NOMO-1 treated with dmso at 0.1 percent for 144 hours (cell line): ENCODE data around the gene ORC4.
A peak's percentile ranks its signal among the peaks of the same experiment; 100 is the strongest.
"Not testable (repeated sequence)": the region's sequence is repeated elsewhere in the genome, so short reads cannot be mapped to it uniquely, and the experiment has no call there.

ENCODE experiments used
- DNase-seq: peaks from one replicate; lab custom pipeline; 2025; ENCODE audit not compliant: unreplicated experiment; lab: John Stamatoyannopoulos, UW

The ORC4 gene

DNA sequence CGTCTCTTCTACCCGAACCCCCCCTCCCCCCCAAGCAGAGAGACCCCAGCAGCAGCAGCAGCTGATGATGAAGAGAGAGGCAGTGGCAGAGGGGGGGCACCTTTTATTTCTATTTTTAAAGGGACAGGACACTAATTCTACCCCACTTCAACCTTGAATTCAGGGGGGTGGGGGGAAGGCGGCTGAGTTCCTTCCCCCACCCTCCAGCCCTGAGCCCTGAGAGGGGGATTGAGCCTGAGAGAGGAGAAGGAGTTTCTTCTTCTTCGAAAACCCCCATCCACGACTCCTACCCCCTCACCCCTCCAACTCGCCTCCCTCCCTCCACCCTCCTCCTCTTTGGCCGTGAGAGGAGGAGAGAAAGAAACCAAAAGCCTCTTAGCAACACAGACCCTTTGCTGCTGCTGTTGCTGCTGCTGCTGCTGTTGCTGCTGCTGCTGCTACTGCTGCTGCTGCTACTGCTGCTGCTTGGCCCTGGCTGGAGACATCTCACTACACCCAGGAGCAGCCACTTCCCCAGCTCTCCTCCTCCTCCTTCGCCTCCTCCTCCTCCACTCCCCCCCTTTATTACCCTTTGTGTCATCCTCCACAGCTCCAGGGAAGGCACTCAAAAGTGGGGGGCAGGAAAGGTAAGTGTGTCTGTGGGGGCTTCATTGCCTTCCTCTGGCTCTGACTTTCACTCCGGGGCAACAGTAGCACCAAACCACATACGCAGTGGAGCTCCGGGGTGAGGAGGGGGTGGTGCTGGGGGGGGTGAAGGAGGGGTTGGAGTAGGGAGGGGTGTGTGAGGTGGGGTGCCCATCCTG, 723 bp upstream of the ORC4 start, which contains the start of gene MBD5:
Gene MBD5 (plus strand): TSS at position 33 of the 803 bp plus-strand sequence.
- DNase-seq: peak; percentile 12

DNA sequence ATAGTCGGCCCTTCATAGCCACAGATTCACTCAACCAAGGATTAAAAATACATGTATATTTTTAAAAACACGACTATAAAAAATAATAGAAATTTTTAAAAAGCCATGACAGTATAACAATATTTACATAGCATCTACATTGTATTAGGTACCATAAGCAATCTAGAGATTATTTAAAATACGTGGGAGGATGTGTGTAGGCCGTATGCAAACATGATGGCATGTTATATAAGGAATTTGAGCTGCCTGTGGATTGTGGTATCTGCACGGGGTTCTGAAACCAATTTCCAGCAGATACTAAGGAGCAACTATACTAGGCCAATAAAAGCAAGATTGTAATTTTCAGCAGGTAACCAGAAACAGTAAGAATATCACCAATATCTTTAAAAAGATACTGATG, 5.9 kb downstream of the ORC4 start:
- DNase-seq: no peak

DNA sequence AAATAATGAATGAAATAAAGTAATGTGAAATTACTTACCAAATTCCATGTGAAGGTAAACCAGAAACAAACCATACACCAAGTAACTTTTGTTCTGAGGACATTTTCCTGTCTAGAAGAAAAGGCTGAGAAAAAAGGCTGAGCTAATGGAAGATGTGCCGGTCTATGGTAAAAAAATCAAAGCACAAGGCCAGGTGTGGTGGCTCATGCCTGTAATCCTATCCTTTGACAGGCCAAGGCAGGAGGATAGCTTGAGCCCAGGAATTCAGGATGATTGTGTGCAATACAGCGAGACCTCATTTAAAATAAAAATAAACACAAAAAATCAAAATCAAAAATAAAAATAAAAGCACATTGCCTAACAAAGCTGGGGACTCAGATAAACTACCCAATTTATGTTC, 6.7 kb downstream of the ORC4 start:
- DNase-seq: no peak

DNA sequence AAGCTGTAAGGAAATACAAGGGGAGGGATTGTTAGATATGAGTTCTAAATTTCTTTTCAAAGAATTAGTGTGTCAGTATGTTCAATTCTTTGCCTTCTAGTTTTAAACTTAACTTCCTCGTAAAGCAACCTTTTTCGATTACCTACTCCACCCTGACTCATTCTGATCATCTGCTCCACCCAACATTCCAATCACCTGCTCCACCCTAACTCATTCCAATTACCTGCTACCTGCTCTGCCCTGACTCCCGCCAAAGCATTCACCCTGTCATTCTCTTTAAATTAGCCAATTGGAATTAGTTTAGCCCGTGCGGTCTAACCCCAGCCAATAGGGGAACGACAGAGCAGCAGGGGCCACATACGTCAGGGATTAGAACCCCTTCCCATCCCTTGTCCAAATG, 12.1 kb downstream of the ORC4 start:
- not testable (repeated sequence) for DNase-seq

DNA sequence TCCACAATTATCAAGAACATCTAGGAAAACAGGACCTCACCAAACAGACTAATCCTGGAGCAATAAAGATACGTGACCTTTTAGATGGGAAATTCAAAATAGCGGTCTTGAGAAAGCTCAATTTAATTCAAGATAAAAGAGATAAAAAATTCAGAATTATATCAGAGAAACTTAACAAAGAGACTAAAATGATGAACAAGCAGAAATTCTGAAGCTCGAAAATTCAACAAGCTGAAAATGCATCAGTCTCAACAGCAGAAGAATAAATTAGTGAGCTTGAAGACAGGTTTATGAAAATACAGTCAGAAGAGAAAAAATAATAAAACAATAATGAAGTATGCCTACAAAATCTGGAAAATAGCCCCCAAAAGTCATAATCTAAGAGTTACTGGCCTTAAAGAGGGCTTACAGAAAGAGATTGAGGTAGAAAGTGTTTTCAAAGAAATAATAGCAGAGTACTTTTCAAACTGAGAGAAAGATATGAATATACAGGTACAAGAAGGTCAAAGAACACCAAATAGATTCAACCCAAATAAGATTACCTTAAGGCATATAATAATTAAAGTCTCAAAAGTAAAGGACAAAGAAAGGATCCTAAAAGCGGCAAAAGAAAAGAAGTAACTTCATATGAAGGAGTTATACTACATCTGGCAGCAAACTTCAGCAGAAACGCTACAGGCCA, 13.2 kb downstream of the ORC4 start:
- DNase-seq: no peak

DNA sequence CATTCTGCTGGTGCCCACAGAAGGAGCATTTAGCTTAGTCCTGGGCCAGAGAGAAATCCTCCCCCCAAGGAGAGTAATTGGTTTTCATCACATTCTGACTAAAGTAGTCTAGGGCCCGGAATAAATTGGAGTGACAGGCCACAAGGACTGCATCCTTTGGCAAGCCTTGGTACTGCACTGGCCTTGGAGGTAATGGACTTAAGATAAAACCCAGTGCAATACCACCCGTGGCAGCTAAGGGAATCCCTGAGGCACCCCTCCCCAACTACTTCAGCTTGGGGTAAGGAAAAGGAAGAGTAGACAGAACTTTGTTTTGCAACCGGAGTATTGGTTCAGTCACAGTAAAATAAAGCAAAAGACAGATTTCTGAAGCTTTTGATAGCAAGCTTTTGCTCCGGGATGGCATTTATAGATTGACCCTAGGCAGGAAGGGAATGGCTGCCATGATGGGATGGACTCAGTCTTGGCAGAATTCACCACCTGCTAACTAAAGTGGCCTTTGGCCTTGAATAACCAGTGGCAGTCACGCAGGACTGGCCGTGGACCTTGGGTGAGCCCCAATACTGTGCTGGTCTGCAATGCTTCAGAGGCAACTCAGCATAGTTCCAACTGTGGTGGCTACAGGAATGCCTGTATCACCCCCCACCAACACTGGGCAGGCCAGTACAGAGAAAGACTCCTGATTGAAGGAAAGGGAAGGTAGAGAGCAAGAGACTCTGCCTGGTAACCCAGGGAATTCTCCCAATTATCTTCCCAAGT, 14.1 kb downstream of the ORC4 start:
- no peak for DNase-seq

DNA sequence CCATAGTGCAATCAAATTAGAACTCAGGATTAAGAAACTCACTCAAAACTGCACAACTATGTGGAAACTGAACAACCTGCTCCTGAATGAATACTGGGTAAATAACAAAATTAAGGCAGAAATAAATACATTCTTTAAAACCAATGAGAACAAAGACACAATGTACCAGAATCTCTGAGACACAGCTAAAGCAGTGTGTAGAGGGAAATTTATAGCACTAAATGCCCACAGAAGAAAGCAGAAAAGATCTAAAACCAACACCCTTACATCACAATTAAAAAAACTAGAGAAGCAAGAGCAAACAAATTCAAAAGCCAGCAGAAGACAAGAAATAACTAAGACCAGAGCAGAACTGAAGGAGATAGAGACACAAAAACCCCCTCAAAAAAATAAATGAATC, 18.1 kb downstream of the ORC4 start:
- DNase-seq: not testable (repeated sequence)

DNA sequence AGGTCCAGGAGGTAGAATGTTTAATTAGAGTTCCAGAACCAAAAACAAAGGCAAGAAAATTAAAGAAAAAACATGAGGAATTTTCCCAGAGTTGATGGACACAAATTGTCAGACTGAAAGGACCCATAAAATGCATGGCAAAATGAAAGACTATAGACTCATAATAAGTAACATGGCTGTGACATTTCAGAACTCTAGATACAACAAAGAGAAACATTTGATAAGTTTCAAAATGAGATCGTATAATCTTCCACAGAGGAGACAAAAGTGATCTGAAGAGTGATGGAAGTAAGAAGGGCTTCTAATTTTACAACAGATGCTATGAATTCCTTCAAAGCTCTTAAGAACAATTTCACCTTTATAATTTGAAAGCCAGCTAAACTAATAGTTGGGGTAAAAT, 20.4 kb downstream of the ORC4 start:
- DNase-seq: no peak

DNA sequence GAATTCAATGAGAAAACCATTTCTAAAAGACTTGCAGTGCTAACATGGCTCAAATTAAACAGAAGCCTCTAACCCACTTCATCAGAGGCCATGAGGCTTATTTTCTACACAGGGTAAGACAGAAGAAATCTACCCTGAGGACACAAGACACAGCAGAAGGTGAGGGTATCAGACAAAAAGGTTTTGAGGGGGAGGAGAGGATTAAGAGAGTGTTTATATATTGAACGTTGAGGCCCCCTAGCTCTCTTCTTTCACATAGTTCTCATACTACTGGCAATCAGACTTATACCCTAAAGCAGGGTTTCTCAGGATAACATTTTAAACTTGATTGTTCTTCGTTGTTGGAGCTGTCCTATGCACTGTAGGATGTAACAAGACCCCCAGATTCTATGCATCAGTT, 21.4 kb downstream of the ORC4 start:
- DNase-seq: no peak

DNA sequence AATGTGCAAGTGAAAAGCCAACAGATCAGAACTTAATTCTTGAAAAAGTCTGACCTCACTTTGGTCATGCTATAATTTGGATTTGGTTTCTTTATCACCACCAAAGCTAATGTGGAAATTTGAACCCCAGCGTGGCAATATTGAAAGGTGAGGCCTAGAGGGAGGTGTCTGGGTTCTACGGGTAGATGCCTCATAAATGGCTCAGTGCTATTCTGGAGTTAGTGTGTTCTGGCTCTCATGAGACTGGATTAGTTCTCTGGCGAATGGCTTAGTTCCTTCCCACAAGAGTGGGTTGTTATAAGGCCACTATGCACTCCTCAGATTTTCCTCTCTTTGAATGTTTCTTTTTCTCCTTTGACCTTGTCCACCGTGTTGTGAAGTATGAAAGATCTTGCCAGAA, 22.3 kb downstream of the ORC4 start:
- DNase-seq: no peak

DNA sequence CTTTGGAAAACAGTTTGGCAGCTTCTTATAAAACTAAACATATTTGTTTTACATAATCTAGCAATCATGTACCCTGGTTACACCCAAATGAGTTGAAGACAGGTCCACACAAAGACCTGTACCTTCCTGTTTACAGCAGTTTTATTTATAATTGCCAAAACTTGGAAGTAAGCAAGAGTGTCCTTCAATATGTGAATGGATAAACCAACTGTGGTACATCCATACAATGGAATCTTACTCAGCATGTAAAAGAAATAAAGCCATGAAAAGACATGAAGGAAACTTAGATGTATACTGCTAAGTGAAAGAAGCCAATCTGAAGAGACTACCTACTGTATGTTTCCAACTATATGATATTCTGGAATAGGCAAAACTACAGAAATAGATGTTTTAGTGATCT, 23.7 kb downstream of the ORC4 start:
- DNase-seq: no peak

DNA sequence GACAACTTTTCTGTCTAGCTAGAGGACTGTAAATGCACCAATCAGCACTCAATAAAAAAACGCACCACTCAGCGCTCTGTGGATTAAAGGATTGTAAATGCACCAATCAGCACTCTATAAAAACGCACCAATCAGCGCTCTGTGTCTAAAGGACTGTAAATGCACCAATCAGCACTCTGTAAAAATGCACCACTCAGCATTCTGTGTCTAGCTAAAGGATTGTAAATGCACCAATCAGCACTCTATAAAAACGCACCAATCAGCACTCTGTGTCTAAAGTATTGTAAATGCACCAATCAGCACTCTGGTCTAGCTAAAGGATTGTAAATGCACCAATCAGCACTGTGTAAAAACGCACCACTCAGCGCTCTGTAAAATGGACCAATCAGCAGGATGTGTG, 25.6 kb downstream of the ORC4 start:
- DNase-seq: not testable (repeated sequence)

DNA sequence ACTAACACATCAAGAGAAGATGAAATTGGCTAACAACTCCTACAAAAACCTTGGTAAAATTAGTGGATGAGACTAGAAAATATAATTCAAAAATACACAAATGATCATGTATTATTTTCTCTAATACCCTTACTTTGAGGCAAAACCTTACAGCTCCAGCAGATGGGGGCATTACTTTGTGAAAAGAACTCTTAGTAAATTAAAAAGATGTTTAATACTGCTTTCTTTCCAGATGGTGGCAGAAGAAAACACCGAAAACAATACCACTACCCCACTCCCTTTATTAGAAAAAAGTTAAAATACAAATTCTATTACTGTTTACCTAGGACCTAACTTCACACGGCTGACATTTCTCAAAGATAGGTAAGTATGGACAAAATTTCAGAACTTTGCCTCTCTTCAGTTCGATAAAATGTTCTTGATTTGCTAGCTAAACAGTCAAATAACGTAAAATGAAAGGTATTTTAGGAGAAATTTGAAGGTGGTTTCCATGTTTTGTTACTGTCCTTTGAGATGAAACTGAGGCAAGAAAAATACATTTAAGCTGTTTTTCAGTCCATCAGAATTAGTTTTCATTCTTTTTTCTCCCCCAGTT, 30.6 kb downstream of the ORC4 start:
- DNase-seq: peak; percentile 8

DNA sequence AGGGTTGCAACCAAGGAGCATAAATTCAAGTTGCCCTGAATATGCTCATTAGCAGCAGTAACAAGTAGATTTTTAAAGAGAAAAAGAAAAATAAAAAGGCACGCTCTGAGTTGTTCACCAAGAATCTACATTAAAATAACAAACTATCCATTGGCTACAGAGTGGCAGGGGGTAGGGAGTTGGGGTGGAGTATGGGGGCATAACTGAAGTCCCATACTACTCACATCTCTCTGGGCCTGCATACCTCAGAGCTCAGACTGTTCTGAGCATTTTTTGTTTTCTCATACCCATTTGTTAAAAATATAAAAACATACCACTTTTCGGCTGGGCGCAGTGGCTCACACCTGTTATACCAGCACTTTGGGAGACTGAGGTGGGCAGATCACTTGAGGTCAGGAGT, 31.4 kb downstream of the ORC4 start:
- DNase-seq: no peak

DNA sequence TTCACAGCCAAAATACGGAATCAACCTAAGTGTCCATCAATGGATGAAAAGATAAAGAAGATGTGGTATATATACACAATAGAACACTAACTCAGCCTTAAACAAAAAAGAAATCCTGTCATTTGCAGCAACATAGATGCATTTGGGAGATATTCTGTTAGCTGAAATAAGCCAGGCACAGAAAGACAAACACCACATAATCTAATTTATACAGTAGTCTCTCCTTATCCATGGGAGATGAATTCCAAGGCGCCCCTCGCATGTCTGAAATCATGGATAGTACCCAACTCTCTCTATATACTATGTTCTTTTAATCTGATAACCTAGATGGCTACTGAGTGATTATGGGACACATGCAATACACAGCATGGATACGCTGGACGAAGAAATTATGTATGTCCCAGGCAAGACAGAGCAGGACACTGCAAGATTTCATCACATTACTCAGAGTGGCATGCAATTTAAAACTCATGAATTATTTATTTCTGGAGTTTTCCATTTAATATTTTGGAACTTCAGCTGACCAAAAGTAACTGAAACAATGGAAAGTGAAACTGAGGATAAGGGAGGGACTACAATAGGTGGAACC, 39.5 kb downstream of the ORC4 start:
- no peak for DNase-seq

DNA sequence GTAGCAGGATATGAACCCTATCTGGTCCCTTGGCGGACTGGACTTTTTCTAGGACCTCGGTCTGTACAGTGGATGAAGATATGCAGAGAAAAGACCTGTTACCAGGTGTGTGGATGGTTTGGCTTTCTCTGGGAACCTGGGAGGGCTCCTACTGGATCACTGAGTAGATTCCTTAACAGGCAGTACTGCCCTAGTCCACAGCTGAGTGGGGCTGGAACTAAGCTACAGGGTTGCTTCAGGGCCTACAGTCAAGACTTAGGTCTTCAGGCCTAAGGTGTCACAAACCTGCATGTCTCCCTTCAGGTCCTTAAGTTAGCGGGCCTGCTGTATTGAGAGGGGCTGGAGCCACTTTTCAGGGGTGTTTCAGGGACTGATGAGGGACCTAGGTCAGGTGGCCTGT, 42.9 kb downstream of the ORC4 start:
- no peak for DNase-seq

DNA sequence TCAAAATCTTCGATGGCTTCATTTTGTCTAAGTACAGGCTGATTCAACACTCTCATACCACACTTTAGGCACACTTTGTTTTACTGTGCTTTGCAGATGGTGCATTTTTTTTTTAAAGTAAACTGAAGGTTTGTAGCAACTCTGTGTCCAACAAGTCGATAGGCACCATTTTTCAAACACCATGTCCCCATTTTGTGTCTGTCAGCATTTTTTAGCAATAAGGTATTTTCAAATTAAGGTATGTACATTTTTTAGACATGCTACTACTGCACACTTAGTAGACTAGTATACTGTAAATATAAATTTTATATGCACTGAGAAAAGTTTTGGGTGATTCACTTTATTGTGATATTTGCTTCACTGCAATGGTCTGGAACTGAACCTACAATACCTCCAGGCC, 44.4 kb downstream of the ORC4 start:
- DNase-seq: no peak

DNA sequence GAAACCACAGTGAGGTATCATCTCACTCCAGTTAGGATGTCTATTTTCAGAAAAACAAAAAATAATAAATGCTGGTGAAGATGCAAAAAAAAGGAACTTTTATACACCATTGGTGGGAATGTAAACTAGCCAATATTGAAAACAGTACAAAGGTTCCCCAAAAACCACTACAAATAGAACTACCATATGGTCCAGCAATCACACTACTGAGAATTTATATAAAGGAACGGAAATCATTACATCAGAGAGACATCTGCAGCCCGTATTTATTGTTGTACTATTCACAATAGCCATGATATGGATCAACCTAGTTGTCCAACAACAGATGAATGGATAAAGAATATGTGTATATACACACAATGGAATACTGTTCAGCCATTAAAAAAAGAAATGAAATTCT, 52.0 kb downstream of the ORC4 start:
- no peak for DNase-seq

DNA sequence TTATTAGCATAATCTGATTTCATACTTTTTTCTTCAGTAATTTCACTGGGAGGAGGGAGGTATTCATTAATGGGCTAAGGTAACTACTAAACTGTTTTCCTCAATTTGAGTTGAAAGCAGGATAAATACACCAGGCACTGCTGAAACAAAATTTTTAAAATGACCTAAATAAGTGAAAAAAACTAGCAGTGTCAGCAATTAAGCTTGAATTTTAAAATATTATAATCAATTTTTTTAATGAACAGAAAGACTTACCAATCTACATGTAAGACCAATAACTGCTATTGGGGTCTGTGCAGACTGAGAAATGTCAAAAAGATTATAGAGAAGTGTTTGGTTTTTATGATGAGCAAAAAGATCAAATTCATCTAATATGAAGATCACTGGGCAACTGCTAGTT, 68.4 kb downstream of the ORC4 start:
- DNase-seq: no peak

DNA sequence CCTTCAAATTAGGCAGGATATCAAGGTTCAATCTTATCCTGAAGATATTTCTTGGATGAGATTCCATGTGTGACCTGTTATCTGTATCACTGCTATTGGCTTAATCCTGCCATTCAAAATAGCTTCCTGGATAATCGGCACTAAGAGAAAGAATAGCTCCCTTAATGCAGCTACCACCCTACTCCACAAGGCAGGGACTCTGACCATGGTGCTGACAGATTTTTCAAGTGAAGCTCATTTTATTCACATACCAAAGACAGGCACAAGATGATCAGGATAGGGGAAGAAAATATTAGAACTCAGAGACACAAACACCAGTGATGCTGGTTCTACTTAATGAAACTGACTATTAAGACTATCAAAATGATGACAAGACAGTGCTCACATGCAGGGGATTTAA, 74.9 kb downstream of the ORC4 start:
- DNase-seq: no peak

DNA sequence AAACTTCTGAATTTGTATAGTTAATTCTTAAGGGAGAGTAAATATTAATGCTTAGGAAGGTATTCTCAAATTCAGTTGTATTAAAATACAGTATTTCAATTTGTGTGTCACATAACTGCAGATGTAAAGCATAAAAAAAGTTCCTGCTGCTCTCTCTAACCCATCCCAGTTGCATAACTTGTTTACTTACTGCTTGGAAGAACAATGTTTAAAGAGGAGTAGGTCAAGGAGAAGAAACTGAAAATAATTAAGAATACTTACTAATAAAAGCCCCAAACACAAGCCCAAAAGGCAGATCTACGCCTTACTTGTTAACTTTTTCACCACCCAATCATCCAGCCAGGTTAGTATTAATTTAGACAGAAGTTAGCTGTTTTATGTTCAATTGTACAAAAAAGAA, 81.2 kb downstream of the ORC4 start:
- DNase-seq: no peak
